Thoracic aorta (tissue), 2 donors: ENCODE data around the gene ENPEP. TPM values are rescaled to one million over a fixed set of nuclear protein-coding genes. Genes with fewer than 3 reads are reported as not detected.

Experiments
- ATAC-seq: fragments of 150-250 bp; one replicate; pipeline ENCODE4 v1.8.0; 2017; ENCODE audit warnings: low read depth; ENCODE audit not compliant: insufficient number of reproducible peaks, low FRiP score
- DNase-seq: peaks from one replicate; pipeline ENCODE4 v3.0.0-alpha.2; 2020; ENCODE audit warnings: low spot score
- H3K27ac ChIP-seq, 2 donors: fragments of 200-600 bp; sonication (generic); 1 replicate in 1 of 2; 2 replicates in 1 of 2; pipeline ENCODE4 v1.5.1; 2016; ENCODE audit warnings: mild to moderate bottlenecking in 2 of 2, moderate library complexity in 2 of 2
- H3K27me3 ChIP-seq: fragments of 200-600 bp; sonication (generic); replicated peaks from 2 replicates; pipeline ENCODE4 v1.6.0; 2016; ENCODE audit warnings: mild to moderate bottlenecking; ENCODE audit not compliant: insufficient read depth
- H3K36me3 ChIP-seq: fragments of 200-600 bp; sonication (generic); one replicate; pipeline ENCODE4 v1.5.1; 2016
- H3K4me1 ChIP-seq, 2 donors: fragments of 200-600 bp; sonication (generic); 1 replicate in 1 of 2; 2 replicates in 1 of 2; pipeline versions ENCODE4 v1.5.1 to v1.6.0; 2016; ENCODE audit warnings: low read depth in 2 of 2, mild to moderate bottlenecking in 1 of 2; ENCODE audit not compliant: control insufficient read depth in 1 of 2
- H3K4me3 ChIP-seq: fragments of 200-600 bp; sonication (generic); 2 replicates; pipeline ENCODE4 v1.5.1; 2016; ENCODE audit warnings: mild to moderate bottlenecking
- H3K9me3 ChIP-seq: fragments of 200-600 bp; sonication (generic); 2 replicates; pipeline ENCODE4 v1.5.1; 2016
- CTCF ChIP-seq: fragments of 200-600 bp; sonication (generic); IDR thresholded peaks from one replicate; pipeline ENCODE4 v1.5.1; 2019; ENCODE audit warnings: antibody characterized with exemption
- total RNA-seq, 2 donors: library from RNA; depleted of rRNA; stranded (reverse); fragments of >200 nt; gene quantifications; one replicate each; pipeline versions ENCODE4 v1.1.0 to v1.2.3, GENCODE V29; 2016

ENPEP gene
- total RNA-seq, 2 donors from 2014 or later = 0.68 to 9.9 TPM

GRCh38 chr4:110449947-110450346, 26.0 kb upstream of the ENPEP start:
- Histone ChIP-seq H3K9me3 (no peaks in the 10 kb centered on the region), H3K27ac (no peak overlapping the region), H3K4me3 (no peak overlapping the region), H3K4me1 (no peaks in the 10 kb centered on the region), H3K27me3 (no peaks in the 10 kb centered on the region), H3K36me3 (no peaks in the 10 kb centered on the region)
- TF ChIP-seq CTCF = no peak
- DNase-seq (no peak), ATAC-seq (no peak)

- Histone ChIP-seq H3K36me3 (no peaks in the 10 kb centered on the region), H3K4me3 (no peak overlapping the region), H3K4me1 (no peaks in the 10 kb centered on the region), H3K27ac (no peak overlapping the region), H3K27me3 (no peaks in the 10 kb centered on the region), H3K9me3 (no peaks in the 10 kb centered on the region)
- no peak for ATAC-seq
- DNase-seq = no peak
- no peak for TF ChIP-seq CTCF
These were observed 23.4 kb upstream of the ENPEP start for GRCh38 chr4:110452546-110452945.

- TF ChIP-seq CTCF = no peak
- Histone ChIP-seq H3K4me1 (no peaks in the 10 kb centered on the region), H3K4me3 (no peak overlapping the region), H3K27me3 (no peaks in the 10 kb centered on the region), H3K27ac (no peak overlapping the region), H3K36me3 (no peaks in the 10 kb centered on the region), H3K9me3 (no peaks in the 10 kb centered on the region)
- no peak for DNase-seq
- no peak for ATAC-seq
These were observed 21.5 kb upstream of the ENPEP start for GRCh38 chr4:110454441-110454840.

- no peak overlapping the region for H3K27ac ChIP-seq
- DNase-seq (no peak), ATAC-seq (no peak)
- H3K4me1 ChIP-seq = no peaks in the 10 kb centered on the region
- H3K4me3 ChIP-seq = no peak overlapping the region
- no peaks in the 10 kb centered on the region for H3K27me3 ChIP-seq
- H3K36me3 ChIP-seq = no peaks in the 10 kb centered on the region
- no peak for TF ChIP-seq CTCF
- H3K9me3 ChIP-seq = no peaks in the 10 kb centered on the region
These were observed 17.3 kb upstream of the ENPEP start for GRCh38 chr4:110458494-110459266.

GRCh38 chr4:110460074-110460746, 15.7 kb upstream of the ENPEP start:
- Histone ChIP-seq H3K27me3 (no peaks in the 10 kb centered on the region), H3K4me1 (no peaks in the 10 kb centered on the region), H3K4me3 (no peak overlapping the region), H3K36me3 (no peaks in the 10 kb centered on the region), H3K9me3 (no peaks in the 10 kb centered on the region), H3K27ac (no peak overlapping the region)
- DNase-seq (no peak), ATAC-seq (no peak)
- TF ChIP-seq CTCF = no peak
